ENCODE measurements around the gene CARD10. TPM values are rescaled to one million over a fixed set of nuclear protein-coding genes. Genes with fewer than 3 reads are reported as not detected.

The CARD10 gene
- total RNA-seq, 1 donor, result 0.54 TPM

DNA sequence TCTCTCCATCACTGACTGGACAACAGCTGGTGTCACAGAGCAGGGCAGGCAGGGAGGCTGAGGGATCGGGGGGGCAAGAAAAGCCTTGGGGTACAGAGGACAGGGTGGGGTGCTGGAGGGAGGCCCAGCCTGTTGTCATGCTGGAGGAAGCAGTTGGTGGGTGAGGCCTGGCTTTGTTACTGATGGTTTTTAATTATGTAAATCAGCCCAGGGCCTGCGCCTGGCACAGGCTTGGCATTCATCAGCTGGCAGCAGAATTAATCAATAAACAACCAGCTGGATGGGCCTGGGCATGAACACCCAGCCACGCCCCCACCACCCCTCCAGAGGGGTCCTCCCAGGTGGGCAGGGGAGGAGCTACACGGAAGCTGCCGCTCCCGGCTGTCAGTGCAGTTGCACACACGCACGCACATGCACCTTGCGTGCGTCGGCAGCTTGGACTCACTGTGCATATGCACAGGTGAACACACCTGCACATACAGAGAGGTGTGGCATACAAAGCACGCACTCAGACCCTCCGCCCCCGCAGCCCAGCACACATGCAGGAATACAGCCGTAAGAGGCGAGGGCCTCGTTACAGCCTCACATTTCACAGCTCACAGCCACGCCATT is 70.6 kb downstream of the CARD10 start:
- no peak for DNase-seq (ENCODE audit: low read depth in 2 of 3, low spot score in 2 of 3)

DNA sequence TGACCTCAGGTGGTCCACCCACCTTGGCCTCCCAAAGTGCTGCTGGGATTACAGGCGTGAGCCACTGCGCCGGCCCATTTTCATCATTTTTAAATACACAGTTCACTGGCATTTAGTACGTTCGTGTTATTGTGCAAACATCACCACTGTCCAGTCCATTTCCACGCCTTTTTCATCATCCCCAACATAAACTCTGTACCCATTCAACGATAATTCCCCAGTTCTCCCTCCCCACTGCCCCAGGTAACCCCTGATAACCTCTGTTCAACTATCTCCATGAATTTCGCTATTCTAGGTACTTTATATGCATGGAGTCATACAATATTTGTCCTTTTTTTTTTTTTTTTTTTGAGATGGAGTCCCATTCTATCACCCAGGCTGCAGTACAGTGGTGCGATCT is 73.7 kb downstream of the CARD10 start:
- DNase-seq (ENCODE audit: low read depth in 2 of 3, low spot score in 2 of 3), result no peak

DNA sequence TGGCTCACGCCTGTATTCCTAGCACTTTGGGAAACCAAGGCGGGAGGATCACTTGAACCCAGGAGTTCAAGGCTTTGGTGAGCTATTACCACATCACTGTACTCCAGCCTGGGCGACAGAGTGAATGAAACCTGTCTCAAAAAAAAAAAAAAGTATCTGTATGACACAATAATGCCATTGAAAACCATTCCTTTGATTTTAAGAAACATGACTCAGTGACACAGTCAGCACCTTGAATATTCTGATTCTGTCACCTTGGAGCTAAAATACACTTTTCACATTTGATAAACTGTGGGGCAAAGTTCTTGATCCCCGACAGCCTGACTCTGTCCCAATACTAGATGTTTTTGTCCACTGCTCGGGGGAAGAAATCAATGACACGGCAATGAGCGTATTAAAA is 75.2 kb downstream of the CARD10 start:
- DNase-seq (ENCODE audit: low read depth in 2 of 3, low spot score in 2 of 3), result no peak

DNA sequence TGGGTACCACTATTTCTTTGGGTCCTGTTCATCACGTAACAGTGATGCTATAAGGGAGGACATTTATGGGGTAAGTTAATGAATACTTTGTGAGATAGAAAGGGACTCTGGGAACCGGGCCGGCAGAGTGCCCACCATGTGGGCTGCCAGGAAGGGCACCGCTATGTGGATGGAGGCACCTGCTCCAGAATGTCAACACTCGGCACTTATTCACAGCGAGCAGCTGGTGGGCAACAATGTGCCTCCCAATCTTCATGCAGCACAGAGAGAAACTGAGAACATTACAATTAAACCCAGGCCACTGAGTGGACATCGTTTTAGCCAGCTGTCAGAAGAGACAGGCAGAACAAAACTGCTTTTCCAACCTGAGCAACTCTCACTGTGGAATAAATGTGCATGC is 76.1 kb downstream of the CARD10 start:
- no peak for DNase-seq (ENCODE audit: low read depth in 2 of 3, low spot score in 2 of 3)

DNA sequence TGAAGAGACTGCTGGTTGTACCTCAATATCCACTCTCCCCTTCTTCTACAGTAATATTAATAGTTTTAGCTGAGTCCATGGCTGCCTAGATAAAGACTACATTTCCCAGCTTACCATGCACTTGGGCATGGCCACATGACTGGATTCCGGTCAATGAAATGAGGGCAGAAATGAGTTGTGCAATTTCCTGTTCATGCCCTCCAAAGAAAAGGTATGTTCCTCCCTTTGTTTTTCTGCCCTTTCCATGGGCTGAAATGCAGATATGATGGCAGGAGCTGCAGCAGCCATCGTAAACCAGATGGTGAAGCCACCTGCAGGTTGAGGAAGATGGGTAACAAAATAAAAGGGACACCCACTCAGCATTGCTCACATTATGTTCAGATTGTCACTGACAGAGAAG is 76.7 kb downstream of the CARD10 start:
- DNase-seq (ENCODE audit: low read depth in 2 of 3, low spot score in 2 of 3), result no peak

DNA sequence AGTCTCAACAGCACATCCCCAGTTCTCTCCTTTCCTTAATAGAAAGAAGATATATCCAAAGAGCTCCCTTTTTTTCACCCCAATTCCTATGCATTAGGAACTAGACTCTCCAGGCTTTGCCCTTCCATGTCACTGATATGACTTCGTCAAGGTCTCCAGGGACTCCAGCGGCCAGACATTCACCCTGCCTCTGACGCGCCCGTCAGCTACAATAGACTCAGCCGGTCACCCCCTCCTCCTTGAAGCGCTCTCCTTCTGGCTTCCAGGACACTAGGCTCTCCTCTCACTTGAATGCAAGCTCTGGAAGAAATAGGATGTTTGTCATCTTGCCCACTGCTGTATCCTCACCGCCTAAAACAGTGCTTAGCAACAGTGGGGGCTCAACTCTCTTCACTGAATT is 77.1 kb downstream of the CARD10 start:
- no peak for DNase-seq (ENCODE audit: low read depth in 2 of 3, low spot score in 2 of 3)

DNA sequence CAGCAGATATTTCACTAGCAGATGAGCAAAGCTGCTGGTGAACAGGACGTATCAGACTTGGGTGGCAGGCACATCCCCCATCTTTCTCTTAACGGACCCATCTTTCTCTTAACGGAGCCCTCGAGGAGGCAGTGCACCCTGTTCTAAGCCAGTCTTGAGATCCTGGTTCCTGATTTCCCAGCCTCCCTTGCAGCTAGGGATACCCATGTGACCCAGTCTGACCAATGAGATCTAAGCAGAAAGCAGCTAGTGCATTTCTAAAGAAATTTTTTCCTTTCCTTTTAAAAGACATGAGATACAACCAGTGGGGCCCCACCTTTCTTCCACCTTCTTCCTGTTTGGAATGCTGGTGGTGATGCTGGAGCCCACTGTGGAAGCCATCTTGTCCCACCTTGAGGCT is 78.3 kb downstream of the CARD10 start:
- no peak for DNase-seq (ENCODE audit: low read depth in 2 of 3, low spot score in 2 of 3)

Other genes starting within 250 kb of the CARD10 start
- 65.7 TPM for gene CYTH4, start 236.9 kb downstream of the CARD10 start, total RNA-seq
- under 0.01 TPM for gene ELFN2, start 91.9 kb downstream of the CARD10 start, total RNA-seq
- 176 TPM for gene MFNG, start 33.0 kb downstream of the CARD10 start, total RNA-seq
- gene CDC42EP1, start 41.1 kb upstream of the CARD10 start, total RNA-seq, result under 0.01 TPM
- gene LGALS2, start 60.7 kb upstream of the CARD10 start, total RNA-seq, result 1.1 TPM
- gene GGA1, start 89.4 kb upstream of the CARD10 start, total RNA-seq, result 57.6 TPM
- 32.3 TPM for gene SH3BP1, start 120.3 kb upstream of the CARD10 start, total RNA-seq
- gene PDXP, start 139.3 kb upstream of the CARD10 start, total RNA-seq, result 25.6 TPM
- 346 TPM for gene LGALS1, start 156.2 kb upstream of the CARD10 start, total RNA-seq
- gene NOL12, start 166.9 kb upstream of the CARD10 start, total RNA-seq, result 27.2 TPM
- 59.2 TPM for gene TRIOBP, start 177.6 kb upstream of the CARD10 start, total RNA-seq